ENCODE data around the gene SLC4A5. TPM values are rescaled to one million over a fixed set of nuclear protein-coding genes. Genes with fewer than 3 reads are reported as not detected.

The SLC4A5 gene
- total RNA-seq, 4 donors from 2014 or later = 2.2 to 8.7 (median 5.1) TPM

- no peak for TF ChIP-seq CTCF (IDR thresholded peaks at IDR 0.05; ENCODE audit: low read depth)
Measured at GRCh38 chr2:74297950-74298349, 45.3 kb downstream of the SLC4A5 start.

GRCh38 chr2:74297391-74297790 lies 45.8 kb downstream of the SLC4A5 start:
- no peak for TF ChIP-seq CTCF (IDR thresholded peaks at IDR 0.05; ENCODE audit: low read depth)

GRCh38 chr2:74293191-74293991 lies 49.8 kb downstream of the SLC4A5 start:
- TF ChIP-seq CTCF (IDR thresholded peaks at IDR 0.05; ENCODE audit: low read depth) = no peak

GRCh38 chr2:74292751-74293150 lies 50.5 kb downstream of the SLC4A5 start:
- no peak for TF ChIP-seq CTCF (IDR thresholded peaks at IDR 0.05; ENCODE audit: low read depth)

- TF ChIP-seq CTCF (IDR thresholded peaks at IDR 0.05; ENCODE audit: low read depth) = no peak
Measured at GRCh38 chr2:74291886-74292621, 51.2 kb downstream of the SLC4A5 start.

GRCh38 chr2:74291218-74291544 lies 52.0 kb downstream of the SLC4A5 start:
- no peak for TF ChIP-seq CTCF (IDR thresholded peaks at IDR 0.05; ENCODE audit: low read depth)

GRCh38 chr2:74290466-74291217 lies 52.6 kb downstream of the SLC4A5 start:
- TF ChIP-seq CTCF (IDR thresholded peaks at IDR 0.05; ENCODE audit: low read depth) = no peak
